Glutamatergic neuron (in vitro differentiated cells): Measurements from ENCODE around the gene MRPL55. TPM values are rescaled to one million over a fixed set of nuclear protein-coding genes. Genes with fewer than 3 reads are reported as not detected.

Experiments used
- DNase-seq: peaks from one replicate; pipeline ENCODE4 v3.0.0; 2022
- H3K27ac Mint-ChIP-seq: one replicate; pipeline ENCODE4 v1.8.0; 2020; ENCODE audit warnings: mild to moderate bottlenecking, mixed read lengths, inconsistent platforms; ENCODE audit not compliant: unreplicated experiment
- H3K27me3 Mint-ChIP-seq: one replicate; pipeline ENCODE4 v1.8.0; 2020; ENCODE audit warnings: mild to moderate bottlenecking, moderate library complexity, mixed read lengths, inconsistent platforms; ENCODE audit not compliant: unreplicated experiment
- H3K36me3 Mint-ChIP-seq: one replicate; pipeline ENCODE4 v1.8.0; 2020; ENCODE audit warnings: mild to moderate bottlenecking, mixed read lengths, inconsistent platforms; ENCODE audit not compliant: unreplicated experiment
- H3K4me1 Mint-ChIP-seq: one replicate; pipeline ENCODE4 v1.8.0; 2020; ENCODE audit warnings: mild to moderate bottlenecking, low read depth, mixed read lengths, inconsistent platforms; ENCODE audit not compliant: unreplicated experiment
- H3K4me3 Mint-ChIP-seq: one replicate; pipeline ENCODE4 v1.8.0; 2020; ENCODE audit warnings: mild to moderate bottlenecking, mixed read lengths, inconsistent platforms; ENCODE audit not compliant: unreplicated experiment
- H3K9me3 Mint-ChIP-seq: one replicate; pipeline ENCODE4 v1.8.0; 2020; ENCODE audit warnings: mild to moderate bottlenecking, moderate library complexity, mixed read lengths, inconsistent platforms; ENCODE audit not compliant: unreplicated experiment
- long read RNA-seq: library from polyadenylated mRNA; unstranded; transcript quantifications from one replicate; pipeline ENCODE4 v2.0.0, GENCODE V29; 2020; ENCODE audit not compliant: unreplicated experiment
- total RNA-seq: library from RNA; stranded (reverse); fragmentation: NEBNext Ultra II Directional; extraction: Animal tissue kit (Norgen Biotek cat#: 25700); gene quantifications from one replicate; pipeline ENCODE4 v1.2.1, GENCODE V29; 2021; ENCODE audit not compliant: unreplicated experiment
- TF ChIP-seq, protein P1 (sequence below): fragments of 200-600 bp; sonication (generic); IDR thresholded peaks from one replicate; pipeline ENCODE4 v1.5.0; 2021; ENCODE audit not compliant: partially characterized antibody, unreplicated experiment

The MRPL55 gene
- 61.5 TPM for total RNA-seq
- long read RNA-seq, transcript MRPL55-225 (2 exons, 848 nt) = minor isoform, 9 of 64 reads
- long read RNA-seq, transcript MRPL55-203 (5 exons, 744 nt) = major isoform, 14 of 64 reads
- long read RNA-seq, transcript MRPL55-204 (4 exons, 661 nt) = minor isoform, 10 of 64 reads
- long read RNA-seq, partial matches to known transcripts = 0 of 64 reads
- long read RNA-seq, other reads (novel, unspliced or antisense) = 24 of 64 reads

DNA sequence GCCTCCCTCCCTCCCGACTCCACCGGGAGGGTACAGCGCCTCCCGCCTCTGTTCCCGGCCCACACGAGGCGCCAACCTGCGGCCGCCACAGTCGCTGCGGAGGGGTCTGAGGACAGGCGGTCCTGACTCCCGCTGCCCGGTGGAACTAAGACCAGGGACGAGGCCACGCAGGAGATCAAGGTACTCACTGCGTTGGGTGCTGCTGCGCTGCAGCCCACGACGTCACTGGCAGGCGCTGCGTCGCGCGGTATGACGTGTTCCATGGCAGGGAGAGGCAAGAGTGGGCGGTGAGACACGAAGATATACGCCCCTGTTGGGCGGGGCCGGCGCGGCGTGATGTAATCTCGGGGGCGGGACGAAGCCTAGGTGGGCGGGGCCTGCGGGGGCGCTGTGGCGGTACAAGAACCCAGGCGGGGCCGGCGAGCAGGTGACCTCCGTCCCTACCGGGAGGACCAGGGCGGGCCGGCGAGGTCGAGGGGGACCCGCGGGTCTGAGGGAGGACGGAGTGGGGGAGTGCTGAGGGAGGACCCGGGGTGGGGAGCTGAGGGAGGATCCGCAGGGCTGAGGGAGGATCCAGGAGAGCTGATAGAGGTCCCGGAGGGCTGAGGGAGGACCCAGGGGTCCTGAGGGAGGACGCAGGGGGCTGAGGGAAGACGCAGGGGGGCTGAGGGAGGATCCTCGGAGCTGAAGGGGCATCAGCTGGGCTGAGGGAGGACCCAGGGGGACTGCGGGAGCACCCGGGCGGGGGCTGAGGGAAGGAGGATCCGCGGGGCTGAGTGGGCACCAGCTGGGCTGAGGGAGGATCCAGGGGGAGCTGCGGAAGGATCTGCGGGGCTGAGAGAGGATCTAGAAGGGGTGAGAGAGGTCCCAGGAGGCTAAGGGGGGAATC is at the start of gene MRPL55:
Gene MRPL55, minus strand, starts transcription at position 227 of the 889 bp plus-strand sequence. CDS start 1,039 bp downstream, outside the sequence.
- Mint-ChIP-seq H3K4me1 (peaks cover 3% of the 10 kb centered on the region), H3K36me3 (no peaks in the 10 kb centered on the region), H3K27me3 (peaks cover 7% of the 10 kb centered on the region), H3K4me3 (peak within 1 kb of the TSS; percentile 92), H3K27ac (peak within 1 kb of the TSS; percentile 75), H3K9me3 (peaks cover 8% of the 10 kb centered on the region)
- peak; percentile 99 for DNase-seq
- TF ChIP-seq, protein P1, sequence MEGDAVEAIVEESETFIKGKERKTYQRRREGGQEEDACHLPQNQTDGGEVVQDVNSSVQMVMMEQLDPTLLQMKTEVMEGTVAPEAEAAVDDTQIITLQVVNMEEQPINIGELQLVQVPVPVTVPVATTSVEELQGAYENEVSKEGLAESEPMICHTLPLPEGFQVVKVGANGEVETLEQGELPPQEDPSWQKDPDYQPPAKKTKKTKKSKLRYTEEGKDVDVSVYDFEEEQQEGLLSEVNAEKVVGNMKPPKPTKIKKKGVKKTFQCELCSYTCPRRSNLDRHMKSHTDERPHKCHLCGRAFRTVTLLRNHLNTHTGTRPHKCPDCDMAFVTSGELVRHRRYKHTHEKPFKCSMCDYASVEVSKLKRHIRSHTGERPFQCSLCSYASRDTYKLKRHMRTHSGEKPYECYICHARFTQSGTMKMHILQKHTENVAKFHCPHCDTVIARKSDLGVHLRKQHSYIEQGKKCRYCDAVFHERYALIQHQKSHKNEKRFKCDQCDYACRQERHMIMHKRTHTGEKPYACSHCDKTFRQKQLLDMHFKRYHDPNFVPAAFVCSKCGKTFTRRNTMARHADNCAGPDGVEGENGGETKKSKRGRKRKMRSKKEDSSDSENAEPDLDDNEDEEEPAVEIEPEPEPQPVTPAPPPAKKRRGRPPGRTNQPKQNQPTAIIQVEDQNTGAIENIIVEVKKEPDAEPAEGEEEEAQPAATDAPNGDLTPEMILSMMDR = no peak

DNA sequence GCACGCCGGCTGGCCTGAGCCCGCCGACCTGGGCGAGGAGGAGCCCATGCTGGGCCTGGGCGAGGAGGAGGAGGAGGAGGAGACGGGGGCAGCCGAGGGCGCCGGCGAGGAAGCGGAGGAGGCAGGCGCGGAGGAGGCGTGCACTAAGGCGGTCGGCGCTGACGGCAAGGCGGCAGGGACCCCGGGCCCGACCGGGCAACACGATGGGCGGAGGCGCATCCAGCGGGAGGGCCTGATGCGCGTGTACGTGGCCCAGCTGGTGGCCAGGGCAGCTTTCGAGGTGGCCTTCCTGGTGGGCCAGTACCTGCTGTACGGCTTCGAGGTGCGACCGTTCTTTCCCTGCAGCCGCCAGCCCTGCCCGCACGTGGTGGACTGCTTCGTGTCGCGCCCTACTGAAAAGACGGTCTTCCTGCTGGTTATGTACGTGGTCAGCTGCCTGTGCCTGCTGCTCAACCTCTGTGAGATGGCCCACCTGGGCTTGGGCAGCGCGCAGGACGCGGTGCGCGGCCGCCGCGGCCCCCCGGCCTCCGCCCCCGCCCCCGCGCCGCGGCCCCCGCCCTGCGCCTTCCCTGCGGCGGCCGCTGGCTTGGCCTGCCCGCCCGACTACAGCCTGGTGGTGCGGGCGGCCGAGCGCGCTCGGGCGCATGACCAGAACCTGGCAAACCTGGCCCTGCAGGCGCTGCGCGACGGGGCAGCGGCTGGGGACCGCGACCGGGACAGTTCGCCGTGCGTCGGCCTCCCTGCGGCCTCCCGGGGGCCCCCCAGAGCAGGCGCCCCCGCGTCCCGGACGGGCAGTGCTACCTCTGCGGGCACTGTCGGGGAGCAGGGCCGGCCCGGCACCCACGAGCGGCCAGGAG is 49.3 kb upstream of the MRPL55 start:
- Mint-ChIP-seq H3K9me3 (no peaks in the 10 kb centered on the region), H3K27me3 (no peaks in the 10 kb centered on the region), H3K4me3 (no peak overlapping the region), H3K36me3 (no peaks in the 10 kb centered on the region), H3K27ac (no peak overlapping the region), H3K4me1 (peaks cover 6% of the 10 kb centered on the region)
- no peak for DNase-seq
- TF ChIP-seq, protein P1 = no peak

DNA sequence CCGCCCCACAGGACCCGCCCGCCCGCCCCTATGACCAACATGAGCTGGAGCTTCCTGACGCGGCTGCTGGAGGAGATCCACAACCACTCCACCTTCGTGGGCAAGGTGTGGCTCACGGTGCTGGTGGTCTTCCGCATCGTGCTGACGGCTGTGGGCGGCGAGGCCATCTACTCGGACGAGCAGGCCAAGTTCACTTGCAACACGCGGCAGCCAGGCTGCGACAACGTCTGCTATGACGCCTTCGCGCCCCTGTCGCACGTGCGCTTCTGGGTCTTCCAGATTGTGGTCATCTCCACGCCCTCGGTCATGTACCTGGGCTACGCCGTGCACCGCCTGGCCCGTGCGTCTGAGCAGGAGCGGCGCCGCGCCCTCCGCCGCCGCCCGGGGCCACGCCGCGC is 48.6 kb upstream of the MRPL55 start:
- Mint-ChIP-seq H3K27ac (no peak overlapping the region), H3K27me3 (peaks cover under 1% of the 10 kb centered on the region), H3K4me1 (peaks cover 6% of the 10 kb centered on the region), H3K9me3 (no peaks in the 10 kb centered on the region), H3K4me3 (no peak overlapping the region), H3K36me3 (no peaks in the 10 kb centered on the region)
- TF ChIP-seq, protein P1 = no peak
- no peak for DNase-seq

DNA sequence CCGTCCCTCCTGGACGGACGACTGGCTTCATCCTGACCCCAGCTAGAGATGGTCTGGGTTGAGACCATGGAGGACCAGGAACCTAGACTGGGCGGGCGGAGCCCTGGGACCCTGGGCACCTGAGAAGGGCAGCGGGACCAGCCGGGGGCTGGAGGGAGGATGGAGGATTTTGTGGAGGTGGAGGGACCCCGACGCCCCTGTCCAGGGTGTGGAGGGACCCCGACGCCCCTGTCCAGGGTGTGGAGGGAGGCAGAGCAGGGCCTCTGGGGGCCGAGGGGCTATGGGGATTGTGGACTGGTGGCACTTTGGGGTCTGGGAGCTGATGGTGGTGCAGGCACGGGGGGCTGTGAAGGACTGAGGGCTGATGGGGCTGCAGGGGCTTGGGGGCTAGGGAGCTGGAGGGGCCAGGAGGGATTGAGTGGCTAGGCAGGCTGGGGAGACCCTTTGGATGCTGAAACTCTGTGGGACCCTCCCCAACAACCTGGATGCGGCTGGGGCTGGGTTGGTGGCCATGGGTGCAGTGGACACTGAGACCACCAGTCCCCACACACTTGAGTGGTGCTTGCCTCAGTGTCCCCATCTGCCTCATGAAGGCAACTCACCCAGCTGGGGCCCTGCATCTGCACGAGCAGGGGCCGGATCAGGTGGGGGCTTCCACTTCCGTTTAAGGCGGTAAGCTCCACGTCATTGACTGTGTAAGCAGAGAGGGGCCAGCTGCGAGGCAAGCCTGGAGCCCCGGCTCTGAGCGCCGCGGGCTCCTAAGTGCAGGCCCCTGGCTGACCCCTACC is 48.0 kb upstream of the MRPL55 start:
- no peaks in the 10 kb centered on the region for H3K9me3 Mint-ChIP-seq
- no peak overlapping the region for H3K4me3 Mint-ChIP-seq
- no peaks in the 10 kb centered on the region for H3K36me3 Mint-ChIP-seq
- TF ChIP-seq, protein P1 = no peak
- no peak for DNase-seq
- peaks cover 6% of the 10 kb centered on the region for H3K4me1 Mint-ChIP-seq
- no peak overlapping the region for H3K27ac Mint-ChIP-seq
- peaks cover 3% of the 10 kb centered on the region for H3K27me3 Mint-ChIP-seq
